ENCODE results near the gene ZBTB20.
A peak's percentile ranks its signal among the peaks of the same experiment; 100 is the strongest.

DNA sequence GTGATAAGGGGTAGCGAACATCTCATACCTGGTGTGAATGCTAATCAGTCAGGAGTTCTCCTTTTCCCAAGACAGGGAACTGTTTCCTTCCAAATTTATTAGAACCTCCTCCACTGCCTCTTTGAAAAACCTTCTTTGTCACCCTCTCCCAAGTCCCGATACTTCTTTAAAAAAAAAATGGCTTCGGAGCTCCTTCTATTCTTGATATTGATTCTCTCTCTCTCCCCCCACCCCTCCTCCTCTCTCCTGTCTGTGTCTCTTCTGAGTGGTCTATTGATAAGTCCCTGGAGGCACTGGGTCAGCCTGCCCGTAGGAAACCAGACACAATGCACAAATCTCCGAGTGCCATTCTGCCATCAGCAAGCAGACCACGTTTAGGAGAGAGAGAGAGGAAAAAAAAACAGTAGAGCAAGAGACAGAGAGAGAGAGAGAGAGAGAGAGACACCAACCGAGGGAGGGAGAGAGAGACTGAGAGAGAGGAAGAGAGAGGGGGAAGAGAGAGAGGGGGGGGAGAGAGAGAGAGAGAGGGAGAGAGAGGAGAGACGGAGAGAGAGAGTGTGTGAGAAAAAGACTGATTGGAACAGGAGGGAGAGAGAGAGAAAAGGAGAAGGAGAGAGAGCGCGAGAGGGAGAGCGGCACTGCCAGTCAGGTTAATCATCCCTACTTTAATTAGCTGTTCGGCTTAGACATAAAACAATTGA lies 692.4 kb downstream of the ZBTB20 start:
- no peak for TF ChIP-seq POLR2A (IDR thresholded peaks at IDR 0.05)
- TF ChIP-seq, protein P1, sequence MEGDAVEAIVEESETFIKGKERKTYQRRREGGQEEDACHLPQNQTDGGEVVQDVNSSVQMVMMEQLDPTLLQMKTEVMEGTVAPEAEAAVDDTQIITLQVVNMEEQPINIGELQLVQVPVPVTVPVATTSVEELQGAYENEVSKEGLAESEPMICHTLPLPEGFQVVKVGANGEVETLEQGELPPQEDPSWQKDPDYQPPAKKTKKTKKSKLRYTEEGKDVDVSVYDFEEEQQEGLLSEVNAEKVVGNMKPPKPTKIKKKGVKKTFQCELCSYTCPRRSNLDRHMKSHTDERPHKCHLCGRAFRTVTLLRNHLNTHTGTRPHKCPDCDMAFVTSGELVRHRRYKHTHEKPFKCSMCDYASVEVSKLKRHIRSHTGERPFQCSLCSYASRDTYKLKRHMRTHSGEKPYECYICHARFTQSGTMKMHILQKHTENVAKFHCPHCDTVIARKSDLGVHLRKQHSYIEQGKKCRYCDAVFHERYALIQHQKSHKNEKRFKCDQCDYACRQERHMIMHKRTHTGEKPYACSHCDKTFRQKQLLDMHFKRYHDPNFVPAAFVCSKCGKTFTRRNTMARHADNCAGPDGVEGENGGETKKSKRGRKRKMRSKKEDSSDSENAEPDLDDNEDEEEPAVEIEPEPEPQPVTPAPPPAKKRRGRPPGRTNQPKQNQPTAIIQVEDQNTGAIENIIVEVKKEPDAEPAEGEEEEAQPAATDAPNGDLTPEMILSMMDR (IDR thresholded peaks at IDR 0.05): peak in 3 of 4 experiments; percentile 26 to 76 (median 62)
